Frontal cortex (tissue), 4 donors: Measurements from ENCODE around the gene DMC1. TPM values are rescaled to one million over a fixed set of nuclear protein-coding genes. Genes with fewer than 3 reads are reported as not detected.
A peak's percentile ranks its signal among the peaks of the same experiment; 100 is the strongest.

Source experiments
- DNase-seq, 2 donors: peaks; one replicate each; pipeline ENCODE4 v3.0.0; 2012; ENCODE audit warnings: low spot score in 2 of 2
- FAIRE-seq: peaks from 2 replicates; lab custom pipeline; 2012; peaks lifted over from hg19 to GRCh38; lab: Jason Lieb, UNC
- total RNA-seq: library from RNA; depleted of rRNA; stranded (reverse); fragments of >200 nt; gene quantifications from one replicate; pipeline ENCODE4 v1.2.3, GENCODE V29; 2014
- donor health status: control.
- donor health status: control.
- donor health status: control.

The DMC1 gene
- total RNA-seq, 1 donor from 2014 or later = 4.5 TPM

DNA sequence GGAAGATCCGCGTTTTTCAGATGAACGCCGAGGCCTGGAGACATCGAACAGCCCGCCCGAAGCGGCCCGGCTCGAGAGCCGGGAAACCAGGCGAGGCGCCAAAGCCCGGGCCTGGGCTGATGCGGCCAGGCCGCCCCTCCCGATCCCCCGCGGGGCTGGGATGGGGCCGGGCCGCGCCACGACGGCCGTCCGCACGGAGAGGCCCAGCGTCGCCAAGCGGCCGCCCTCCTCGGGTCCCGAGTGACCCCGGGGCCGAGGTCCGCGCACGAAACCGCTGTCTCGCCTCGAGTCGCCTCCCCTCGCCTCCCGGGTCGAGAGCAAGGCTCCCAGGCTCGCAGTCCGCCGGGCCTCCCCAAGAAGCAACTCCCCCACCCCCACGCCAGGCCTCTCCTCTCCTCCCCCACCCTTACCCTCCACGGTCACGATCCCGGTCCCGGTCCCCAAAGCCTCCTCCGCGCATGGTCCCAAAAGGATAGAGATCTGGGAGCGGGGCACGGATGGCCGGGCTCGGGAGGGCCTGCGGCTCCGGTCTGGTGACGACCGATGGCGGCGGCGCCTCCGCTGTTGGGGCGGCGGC lies 64.4 kb downstream of the DMC1 start:
- no peak for FAIRE-seq
- peak; percentile 76 to 82 for DNase-seq

- no peak for FAIRE-seq
- DNase-seq = no peak
These were observed 65.0 kb downstream of the DMC1 start for GRCh38 chr22:38504731-38505540.

- DNase-seq = no peak
- no peak for FAIRE-seq
These were observed 67.0 kb downstream of the DMC1 start for GRCh38 chr22:38503021-38503420.

GRCh38 chr22:38501797-38502672 lies 67.9 kb downstream of the DMC1 start:
- DNase-seq (no peak), FAIRE-seq (no peak)

- DNase-seq (no peak), FAIRE-seq (no peak)
These were observed 72.1 kb downstream of the DMC1 start for GRCh38 chr22:38497869-38498268.

DNA sequence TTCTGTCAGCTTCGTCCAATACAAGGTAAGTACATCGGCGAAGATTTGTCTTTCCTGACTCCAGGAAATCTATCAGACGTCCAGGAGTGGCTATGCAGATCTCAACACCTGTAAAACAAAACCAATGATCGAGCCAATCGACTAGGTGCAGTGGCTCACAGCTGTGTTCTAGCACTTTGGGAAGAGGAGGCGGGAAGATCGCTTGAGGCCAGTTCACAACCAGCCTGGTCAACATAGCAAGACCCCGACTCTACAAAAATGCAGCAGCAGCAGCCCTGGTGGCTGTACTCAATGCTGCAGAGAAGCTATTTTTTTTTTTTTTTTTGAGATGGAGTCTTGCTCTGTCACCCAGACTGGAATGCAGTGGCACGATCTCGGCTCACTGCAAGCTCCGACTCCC lies 75.0 kb downstream of the DMC1 start:
- no peak for FAIRE-seq
- DNase-seq = no peak

- FAIRE-seq = no peak
- no peak for DNase-seq
These were observed 75.5 kb downstream of the DMC1 start for GRCh38 chr22:38494498-38494897.

DNA sequence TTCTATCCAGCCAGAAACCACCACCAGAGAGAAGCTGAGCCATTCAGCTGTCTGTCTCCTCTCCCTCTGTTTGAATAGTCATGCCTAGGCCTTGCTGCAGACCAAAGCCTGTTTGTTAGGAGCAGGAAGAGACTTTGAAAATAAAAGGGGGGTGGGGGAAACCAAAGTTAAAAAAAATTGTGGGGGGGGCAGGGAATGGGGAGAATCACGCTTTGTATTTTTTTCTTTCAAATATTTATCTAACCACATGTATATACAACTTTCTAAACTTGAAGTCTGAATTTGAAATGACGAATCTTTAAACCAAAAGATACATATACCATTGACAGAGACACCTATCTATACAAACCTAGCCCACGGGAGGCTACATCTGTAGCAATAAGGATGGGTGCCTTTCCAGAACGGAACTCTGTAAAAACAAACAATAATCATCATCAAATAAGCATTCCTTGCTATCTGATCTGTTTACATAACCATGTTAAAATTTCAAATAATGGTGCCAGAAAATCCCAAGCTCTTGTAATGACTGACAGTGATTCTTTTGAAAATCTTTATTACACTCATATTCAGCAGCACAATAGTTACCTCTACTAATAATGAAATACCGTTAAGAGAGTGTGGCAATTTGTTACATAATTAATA lies 78.2 kb downstream of the DMC1 start:
- no peak for FAIRE-seq

GRCh38 chr22:38490915-38491314 lies 79.1 kb downstream of the DMC1 start:
- DNase-seq (no peak), FAIRE-seq (no peak)

More for the DNA sequence above, 78.2 kb downstream of the DMC1 start:
- no peak for DNase-seq

DNA sequence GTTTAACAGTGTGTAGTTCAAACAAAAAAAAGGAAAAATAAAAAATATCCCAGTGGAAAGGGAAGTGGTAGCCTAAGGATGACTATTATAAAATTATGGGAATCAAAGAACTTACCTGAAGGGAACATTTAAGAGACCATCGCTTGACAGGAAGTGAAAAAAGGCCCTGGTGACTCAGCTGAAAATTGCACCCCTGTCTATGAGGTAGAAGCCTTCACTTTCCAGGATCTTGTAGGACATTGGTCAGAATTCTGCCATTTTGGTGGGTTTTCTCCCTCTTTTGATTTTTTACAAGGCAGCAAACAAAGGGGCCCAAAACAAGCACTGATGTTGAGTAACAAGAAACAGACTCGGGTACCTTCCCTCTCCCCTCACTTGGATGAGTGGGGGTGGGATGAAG lies 79.5 kb downstream of the DMC1 start:
- FAIRE-seq = no peak

DNA sequence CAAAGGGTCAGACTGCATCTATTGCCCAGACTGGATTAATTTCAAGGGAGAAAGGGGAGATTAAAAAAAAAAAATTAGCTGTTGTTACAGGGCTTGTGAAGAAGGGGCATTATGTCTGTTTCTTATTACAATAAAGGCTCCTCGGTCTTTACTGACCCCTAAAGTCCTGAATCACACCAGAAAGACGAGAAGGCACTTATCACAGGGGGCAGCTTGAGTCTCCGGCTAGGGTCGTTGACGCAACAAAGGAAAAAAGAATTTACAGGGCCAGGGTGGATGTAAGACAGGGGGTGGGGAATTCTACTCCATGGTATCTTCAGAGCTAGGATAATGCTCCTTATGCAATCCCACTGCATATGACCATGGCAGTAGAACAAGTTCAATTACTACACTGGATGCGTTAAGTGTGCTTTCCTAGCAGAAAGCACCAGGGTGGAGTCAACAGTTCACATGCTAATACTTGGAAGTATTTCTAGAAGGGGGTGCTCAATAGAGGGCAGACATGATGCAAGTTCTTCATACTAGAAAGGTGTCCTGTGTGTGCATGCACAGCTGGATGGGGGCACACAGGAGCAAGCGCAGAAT lies 80.3 kb downstream of the DMC1 start:
- DNase-seq (no peak), FAIRE-seq (no peak)

More for the DNA sequence above, 79.5 kb downstream of the DMC1 start:
- DNase-seq = no peak

DNA sequence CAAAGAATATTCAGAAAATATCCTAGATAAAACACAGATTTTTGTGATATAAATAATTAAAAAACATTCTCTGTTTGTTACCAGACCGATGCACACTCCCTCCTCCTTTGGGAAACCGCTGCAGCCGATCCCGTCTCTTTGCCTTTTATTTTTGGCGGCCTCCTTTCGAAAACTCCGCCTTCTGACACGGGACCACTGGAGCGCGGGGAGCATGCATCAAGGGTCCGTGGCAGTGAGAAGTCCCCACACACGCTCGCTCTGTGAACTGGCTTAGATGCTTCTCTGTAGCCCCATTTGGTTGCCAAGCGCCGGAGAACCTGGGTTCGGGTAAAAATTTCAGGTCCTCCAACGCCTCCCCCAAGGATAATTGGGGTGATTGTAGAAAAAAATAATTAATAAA lies 80.8 kb downstream of the DMC1 start:
- FAIRE-seq = no peak
- no peak for DNase-seq

GRCh38 chr22:38487946-38488345 lies 82.0 kb downstream of the DMC1 start:
- DNase-seq (no peak), FAIRE-seq (no peak)

- DNase-seq = no peak
- FAIRE-seq = no peak
These were observed 84.2 kb downstream of the DMC1 start for GRCh38 chr22:38485783-38486182.

DNA sequence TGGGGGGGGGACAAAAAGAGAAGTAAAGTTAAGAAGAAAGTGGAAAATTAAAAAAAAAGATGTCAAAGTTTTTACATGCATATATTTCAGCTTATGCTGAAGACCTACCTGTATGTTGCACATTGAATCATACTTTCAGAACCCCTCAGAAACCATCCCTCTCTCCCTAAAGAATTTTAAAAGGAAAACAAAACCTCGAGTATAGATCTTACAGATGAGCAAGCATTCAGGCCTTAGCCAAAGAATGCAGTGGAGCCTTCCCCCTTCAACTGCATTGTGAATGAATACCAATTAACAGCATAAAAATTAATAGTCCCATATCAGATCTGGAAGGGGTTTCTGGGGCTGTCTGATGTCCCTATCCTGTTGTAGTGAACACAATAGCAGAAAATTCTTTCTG lies 85.7 kb downstream of the DMC1 start:
- FAIRE-seq = no peak

DNA sequence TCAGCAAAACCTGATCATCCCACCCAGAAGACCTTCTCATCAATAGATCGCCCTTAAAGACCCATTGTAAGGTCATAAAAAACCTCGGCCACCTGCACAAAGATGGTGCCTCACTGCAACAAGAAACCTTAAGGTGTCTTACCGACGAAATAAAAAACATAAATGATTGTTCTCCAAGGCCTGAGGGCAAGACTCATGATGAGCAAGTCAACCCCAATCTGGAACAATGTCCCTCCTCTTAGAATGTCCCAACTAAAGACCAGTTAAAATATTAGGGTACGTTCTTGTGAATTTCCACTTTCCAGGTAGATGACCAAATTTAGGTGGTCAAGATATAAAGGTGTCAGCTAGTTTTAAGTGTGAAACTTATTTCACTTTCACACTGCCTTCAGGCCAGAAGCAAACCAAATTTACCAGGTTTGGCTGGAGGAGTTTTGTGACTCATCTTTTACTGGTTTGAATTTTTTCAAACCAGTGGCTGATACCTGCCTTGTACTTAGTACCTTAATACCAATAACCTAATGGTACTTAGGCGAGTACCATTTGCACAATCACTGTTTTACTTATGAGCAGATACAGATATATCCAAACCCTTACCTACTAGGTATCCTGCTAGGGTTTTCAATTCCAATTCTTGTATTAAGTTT lies 87.2 kb downstream of the DMC1 start:
- FAIRE-seq (no peak), DNase-seq (no peak)

More for the DNA sequence above, 85.7 kb downstream of the DMC1 start:
- no peak for DNase-seq

DNA sequence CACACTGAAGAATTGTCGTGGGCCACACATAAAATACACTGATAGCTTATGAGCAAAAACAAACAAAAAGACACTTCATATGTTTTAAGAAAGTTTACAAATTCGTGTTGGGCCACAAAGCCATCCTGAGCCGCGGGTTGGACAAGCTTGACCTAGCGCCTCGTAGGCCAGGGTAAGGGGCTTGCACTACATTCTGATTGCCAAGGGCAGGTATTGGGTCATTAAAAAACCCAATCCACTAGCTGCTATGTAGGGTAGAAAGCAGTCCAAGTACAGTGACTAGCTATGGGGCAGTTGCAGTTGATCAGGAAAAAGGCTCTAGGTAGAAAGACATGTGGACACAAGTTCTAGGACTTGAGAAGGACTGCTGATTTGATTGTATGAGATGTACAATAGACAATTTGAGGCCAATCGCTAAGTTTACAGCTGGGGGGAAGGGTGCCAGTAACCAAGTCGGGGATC lies 88.1 kb downstream of the DMC1 start:
- no peak for DNase-seq

DNA sequence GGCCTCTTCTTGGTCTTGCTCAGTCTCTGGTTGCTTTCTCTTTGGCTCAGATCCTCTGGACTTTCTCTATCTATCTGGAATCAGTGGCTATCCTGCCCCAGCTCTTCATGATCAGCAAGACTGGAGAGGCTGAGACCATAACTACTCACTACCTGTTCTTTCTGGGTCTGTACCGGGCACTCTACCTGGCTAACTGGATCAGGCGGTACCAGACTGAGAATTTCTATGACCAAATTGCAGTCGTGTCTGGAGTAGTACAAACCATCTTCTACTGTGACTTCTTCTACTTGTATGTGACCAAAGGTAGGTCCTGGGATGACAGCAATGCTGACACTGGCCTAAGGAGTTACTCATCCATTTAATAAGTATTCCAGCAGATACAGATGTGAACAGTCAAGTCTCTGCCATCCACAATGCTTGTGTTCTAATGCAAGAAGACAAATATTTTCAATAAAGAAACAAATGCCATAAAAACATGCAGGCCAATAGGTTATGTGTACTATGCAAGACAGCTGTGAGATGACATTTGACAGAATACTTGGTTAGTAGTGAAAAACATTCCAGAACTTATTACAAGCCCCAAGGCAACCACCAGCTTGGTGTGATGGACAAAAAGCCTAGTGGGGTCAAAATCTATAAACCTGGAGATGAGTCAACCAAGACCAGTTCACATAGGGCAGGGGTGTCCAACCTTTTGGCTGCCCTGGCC lies 88.7 kb downstream of the DMC1 start:
- no peak for FAIRE-seq
- DNase-seq = no peak

More for the DNA sequence above, 88.1 kb downstream of the DMC1 start:
- no peak for FAIRE-seq
